CD4-positive, alpha-beta T cell treated with Interleukin-17A for 4 hours (primary cell): Measurements from ENCODE around the gene KRT82.
A peak's percentile ranks its signal among the peaks of the same experiment; 100 is the strongest.

Experiments used
- DNase-seq: peaks from one replicate; pipeline ENCODE4 v3.0.0-alpha.2; 2020; ENCODE audit warnings: mixed read lengths

The KRT82 gene

DNA sequence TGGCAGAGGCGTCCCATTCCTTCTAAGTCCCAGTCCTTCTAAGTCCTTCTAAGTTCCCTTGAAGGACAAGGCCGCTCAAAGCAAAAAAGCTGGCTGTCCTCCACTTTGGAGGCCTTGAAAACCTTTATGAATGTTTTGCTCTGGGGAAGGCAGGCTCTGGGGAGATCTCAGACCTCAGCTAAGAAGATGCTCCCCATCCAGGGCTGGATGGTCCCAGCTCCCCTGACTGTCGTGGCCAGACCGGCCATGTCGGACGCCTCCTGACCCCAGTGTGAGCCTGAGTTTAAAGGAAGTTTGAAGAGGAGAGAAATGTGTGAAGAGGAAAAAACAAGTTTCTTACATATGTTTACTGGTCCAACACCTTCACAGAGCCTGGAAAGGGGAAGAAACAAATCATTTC is 26.6 kb downstream of the KRT82 start:
- DNase-seq, result no peak

DNA sequence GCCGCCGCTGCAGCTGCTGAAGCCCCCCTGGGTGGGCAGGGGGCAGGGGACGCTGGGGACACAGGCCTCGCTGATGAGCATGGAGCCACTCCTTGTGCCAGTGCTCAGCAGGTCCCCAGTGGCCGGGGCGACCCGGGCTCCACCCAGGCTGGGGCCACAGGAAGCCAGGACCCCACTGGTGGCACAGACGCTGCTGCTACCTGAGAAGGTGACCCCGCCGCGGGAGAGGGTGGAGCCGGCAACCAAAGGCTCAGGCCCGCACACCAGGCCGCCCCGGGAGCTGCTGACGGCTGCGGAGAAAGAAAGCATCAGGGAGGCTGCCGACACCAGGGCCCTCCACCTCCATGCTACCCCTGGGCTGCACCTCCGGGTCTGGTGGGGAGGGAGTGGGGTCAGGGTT is 28.0 kb downstream of the KRT82 start:
- no peak for DNase-seq

- no peak for DNase-seq
These were observed 28.9 kb downstream of the KRT82 start for GRCh38 chr12:52377266-52377665.

- peak; percentile 62 for DNase-seq
These were observed 33.6 kb downstream of the KRT82 start for GRCh38 chr12:52372216-52373154.

GRCh38 chr12:52371716-52372115 is 34.4 kb downstream of the KRT82 start:
- no peak for DNase-seq

- no peak for DNase-seq
These were observed 35.1 kb downstream of the KRT82 start for GRCh38 chr12:52370926-52371608.

DNA sequence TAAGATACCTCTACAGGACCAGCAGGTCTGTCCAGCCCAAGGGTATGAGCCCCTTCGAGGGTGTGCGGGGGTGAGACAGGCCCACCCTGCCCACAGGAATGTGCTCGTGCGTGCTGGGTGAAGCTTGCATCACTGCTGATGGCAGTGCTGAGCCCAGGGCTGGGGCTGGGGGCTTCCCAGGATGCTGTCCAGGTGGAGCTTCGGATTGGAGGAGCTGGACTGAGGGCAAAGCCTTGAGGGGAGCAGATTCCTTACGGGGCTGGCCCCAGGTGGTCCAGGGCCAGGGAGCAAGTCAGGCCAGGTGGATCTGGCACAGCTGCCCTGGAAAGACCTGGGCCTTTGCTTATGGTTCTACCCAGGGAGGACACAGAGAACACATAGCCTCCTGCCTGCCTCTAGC is 36.3 kb downstream of the KRT82 start:
- DNase-seq, result no peak

DNA sequence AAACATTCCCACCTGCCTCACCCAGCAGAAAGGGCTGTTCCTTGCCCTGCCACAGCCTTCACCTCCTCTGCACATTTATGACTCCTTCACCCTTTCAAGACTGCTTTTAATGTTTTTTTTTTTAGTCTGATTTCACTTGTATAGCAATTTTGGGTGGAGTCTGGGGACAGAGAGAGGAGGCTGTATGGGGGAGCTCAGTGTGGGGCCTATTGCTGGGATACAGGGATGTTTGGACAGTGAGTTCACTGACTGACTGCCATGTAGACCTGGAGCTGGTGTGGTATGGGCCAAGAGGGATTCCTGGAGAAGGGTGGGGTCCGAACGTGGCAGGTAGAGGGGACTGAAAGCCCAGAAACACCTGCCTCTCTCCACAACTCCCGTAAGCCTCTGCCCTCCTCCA is 36.9 kb downstream of the KRT82 start:
- no peak for DNase-seq

DNA sequence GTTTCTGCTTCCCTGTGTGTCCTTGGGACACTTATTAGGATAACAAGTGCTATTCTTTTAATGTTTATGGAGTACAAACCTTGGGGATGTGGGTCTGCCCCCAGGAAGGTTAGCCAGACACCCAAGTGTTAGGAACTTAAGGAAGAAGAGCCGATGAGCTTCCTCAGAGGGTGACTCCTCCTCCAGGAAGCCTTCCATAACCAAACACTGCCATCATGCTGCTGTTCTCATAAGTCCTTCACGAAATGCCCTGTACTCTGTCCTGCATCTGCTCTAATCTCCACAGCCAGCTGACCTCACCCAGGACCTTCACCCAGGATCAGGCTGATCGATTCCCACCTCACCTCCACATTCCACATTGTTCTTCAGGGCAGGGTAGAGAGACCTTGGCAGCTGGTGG is 37.6 kb downstream of the KRT82 start:
- no peak for DNase-seq

- DNase-seq, result no peak
These were observed 38.3 kb downstream of the KRT82 start for GRCh38 chr12:52367876-52368275.

- no peak for DNase-seq
These were observed 39.2 kb downstream of the KRT82 start, which contains the start of gene KRT85 for GRCh38 chr12:52366738-52367485. KRT85 (minus strand) TSS chr12:52367481; CDS start chr12:52367405, 76 bp downstream.

DNA sequence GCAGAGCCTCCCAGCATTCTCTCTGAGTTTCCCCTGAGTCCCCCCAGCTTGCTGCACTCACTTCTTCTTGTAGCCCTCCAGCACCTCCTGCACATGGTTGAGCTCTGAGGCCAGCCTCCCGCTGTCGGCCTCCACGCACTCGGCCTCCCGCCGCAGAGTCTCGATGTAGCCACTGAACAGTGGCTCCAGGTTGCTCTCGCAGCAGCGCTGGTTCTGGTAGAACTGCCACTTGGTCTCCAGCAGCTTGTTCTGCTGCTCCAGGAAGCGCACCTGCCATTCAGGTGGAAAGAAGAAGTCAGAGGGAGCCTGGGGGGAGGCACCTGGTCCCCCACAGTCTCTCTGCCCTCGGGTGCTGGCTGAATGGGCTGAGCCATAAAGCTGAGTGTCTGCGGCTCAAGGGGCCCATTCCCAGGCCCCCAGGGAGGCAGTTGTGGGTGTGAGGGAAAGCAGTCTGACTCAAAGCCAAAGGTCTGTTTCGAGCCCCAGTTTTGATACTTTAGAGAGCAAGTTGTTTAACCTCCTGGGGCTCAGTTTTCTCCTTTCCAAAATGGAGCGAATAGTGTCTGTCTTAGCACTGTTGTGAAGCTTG is 41.1 kb downstream of the KRT82 start:
- no peak for DNase-seq

GRCh38 chr12:52364061-52364460 is 42.1 kb downstream of the KRT82 start:
- no peak for DNase-seq

- DNase-seq, result no peak
These were observed 42.9 kb downstream of the KRT82 start for GRCh38 chr12:52363111-52363679.

DNA sequence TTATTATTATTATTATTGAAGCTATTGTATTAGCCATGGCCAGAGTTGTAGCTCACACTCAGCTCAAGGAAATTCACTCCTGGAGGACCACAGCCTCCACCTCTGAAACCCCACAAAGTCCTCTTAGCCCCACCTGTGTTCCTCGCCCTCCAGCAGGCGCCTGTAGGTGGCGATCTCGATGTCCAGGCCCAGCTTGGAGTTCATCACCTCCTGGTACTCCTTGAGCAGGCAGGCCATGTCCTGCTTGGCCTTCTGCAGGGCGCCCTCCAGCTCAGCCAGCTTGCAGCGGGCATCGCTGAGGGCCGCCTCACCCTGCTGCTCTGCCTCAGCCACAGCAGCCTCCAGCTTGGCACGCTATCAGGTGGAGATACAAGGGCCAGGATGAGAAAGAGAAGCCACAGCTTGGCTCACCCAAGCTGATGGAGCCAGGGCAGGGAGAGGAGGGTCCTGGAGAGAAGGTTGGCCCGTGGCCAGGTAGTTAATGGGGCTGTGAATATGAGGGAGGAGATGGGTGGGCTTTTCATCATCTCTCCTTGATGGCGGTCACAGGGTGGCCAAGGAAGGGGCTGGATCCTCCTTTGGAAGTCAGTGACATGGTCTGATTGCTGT is 43.9 kb downstream of the KRT82 start:
- DNase-seq, result no peak

DNA sequence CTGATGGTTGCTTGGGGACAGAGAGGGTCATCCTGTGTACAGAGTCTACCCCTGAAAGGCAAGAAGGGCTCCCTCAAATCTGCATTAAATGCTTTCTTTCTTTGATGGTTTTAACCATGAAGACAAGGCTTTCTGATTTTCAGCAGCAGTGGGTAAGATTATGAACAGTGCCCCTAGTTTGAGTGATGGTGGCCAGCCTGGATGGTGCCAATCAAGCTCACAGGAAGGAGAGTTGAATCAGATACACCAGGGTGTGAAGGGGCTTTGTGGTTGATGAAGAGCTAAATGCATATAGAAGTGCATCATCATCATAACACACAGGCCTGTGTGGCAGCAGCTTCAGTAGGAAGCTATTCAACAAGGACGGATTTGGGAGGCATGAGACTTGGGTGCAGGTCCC is 44.6 kb downstream of the KRT82 start:
- DNase-seq, result no peak

- no peak for DNase-seq
These were observed 45.4 kb downstream of the KRT82 start for GRCh38 chr12:52360663-52361271.

- DNase-seq, result no peak
These were observed 46.0 kb downstream of the KRT82 start for GRCh38 chr12:52360106-52360662.

DNA sequence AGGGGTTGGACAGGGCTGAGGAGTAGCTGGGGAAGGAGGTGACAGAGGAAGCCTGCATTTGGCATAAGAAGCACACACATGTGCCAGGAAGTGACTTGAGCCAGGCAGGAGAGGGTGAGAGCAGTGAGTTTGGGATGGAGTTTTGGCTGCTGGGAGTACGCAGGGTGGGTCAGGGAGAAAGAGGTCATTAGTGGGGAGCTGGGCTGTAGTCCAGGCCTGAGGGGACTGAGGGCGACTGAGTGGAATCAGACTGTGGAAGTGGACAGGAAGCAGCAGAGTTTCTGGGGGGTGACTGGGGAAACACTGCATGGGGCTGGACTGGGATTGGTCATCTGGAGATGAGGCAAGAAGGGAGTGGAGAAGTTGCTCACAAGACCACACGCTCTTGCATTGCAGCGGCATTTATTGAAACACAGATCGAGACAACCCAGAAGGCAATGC is 46.5 kb downstream of the KRT82 start:
- DNase-seq, result no peak

GRCh38 chr12:52358575-52359350 is 47.4 kb downstream of the KRT82 start:
- DNase-seq, result peak; percentile 29
